Measurements from ENCODE around the gene NECAP2.
"Not testable (repeated sequence)": the region's sequence is repeated elsewhere in the genome, so short reads cannot be mapped to it uniquely, and the experiment has no call there.

The NECAP2 gene

GRCh38 chr1:16500466-16500865 is 59.9 kb downstream of the NECAP2 start:
- DNase-seq: not testable (repeated sequence)

GRCh38 chr1:16500975-16501374 is 60.5 kb downstream of the NECAP2 start:
- not testable (repeated sequence) for DNase-seq

GRCh38 chr1:16501446-16501845 is 60.9 kb downstream of the NECAP2 start:
- DNase-seq: not testable (repeated sequence)

GRCh38 chr1:16503494-16503893 is 63.0 kb downstream of the NECAP2 start:
- no peak for DNase-seq

- DNase-seq: not testable (repeated sequence)
Observed at GRCh38 chr1:16505870-16506269, 65.3 kb downstream of the NECAP2 start.

- DNase-seq: not testable (repeated sequence)
Observed at GRCh38 chr1:16506364-16507136, 66.0 kb downstream of the NECAP2 start.

GRCh38 chr1:16508861-16509445 is 68.4 kb downstream of the NECAP2 start:
- not testable (repeated sequence) for DNase-seq
